ENCODE results near the gene BCL7A.
"Not testable (repeated sequence)": the region's sequence is repeated elsewhere in the genome, so short reads cannot be mapped to it uniquely, and the experiment has no call there.

BCL7A gene

GRCh38 chr12:122052285-122052684 is 30.6 kb downstream of the BCL7A start:
- no peak overlapping the region for H3K4me3 ChIP-seq (ENCODE audit: control insufficient read depth, low read depth, low read length)
- peak; percentile 12 for DNase-seq (ENCODE audit: low read depth)
- no peak for TF ChIP-seq CTCF (conservative IDR thresholded peaks at IDR 0.05; ENCODE audit: control insufficient read depth, insufficient read depth, low read depth, low read length)

DNA sequence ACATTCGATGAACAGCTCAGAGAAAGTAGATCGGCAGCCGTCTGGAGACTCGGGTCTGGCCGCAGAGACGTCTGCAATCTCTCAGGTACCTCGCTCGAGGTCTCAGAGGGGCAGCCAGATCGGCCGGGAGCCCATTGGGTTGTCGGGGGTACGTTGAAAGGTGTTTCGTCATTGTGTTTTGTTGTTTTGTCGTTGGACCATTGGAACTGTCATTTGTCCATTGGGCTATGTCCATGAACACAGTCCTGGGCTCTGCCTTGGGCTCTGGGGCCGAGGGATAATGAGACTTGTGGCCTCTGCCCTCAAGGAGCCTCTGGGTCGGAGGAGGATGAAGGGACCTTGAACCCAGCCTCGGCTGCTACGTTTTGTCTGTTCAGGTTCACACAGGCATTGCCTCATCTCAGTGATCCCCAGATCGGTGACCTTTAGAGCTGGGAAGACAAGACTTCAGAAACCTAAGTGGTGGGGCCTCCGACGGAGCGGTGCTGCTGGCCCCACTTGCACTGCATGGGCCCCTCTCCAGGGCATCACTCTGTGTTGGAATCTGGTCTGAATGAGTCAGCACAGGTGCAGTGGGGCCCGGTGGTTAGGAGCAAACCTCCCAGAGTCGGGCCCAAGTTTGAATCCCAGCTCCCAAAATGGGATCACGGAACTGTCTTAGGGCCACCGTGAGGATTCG is 33.3 kb downstream of the BCL7A start:
- TF ChIP-seq CTCF (conservative IDR thresholded peaks at IDR 0.05; ENCODE audit: control insufficient read depth, insufficient read depth, low read depth, low read length), result no peak
- H3K4me3 ChIP-seq (ENCODE audit: control insufficient read depth, low read depth, low read length), result no peak overlapping the region
- DNase-seq (ENCODE audit: low read depth), result no peak

- H3K4me3 ChIP-seq (ENCODE audit: control insufficient read depth, low read depth, low read length); DNase-seq (ENCODE audit: low read depth): not testable (repeated sequence)
These were observed 34.7 kb downstream of the BCL7A start for GRCh38 chr12:122056406-122056805.

DNA sequence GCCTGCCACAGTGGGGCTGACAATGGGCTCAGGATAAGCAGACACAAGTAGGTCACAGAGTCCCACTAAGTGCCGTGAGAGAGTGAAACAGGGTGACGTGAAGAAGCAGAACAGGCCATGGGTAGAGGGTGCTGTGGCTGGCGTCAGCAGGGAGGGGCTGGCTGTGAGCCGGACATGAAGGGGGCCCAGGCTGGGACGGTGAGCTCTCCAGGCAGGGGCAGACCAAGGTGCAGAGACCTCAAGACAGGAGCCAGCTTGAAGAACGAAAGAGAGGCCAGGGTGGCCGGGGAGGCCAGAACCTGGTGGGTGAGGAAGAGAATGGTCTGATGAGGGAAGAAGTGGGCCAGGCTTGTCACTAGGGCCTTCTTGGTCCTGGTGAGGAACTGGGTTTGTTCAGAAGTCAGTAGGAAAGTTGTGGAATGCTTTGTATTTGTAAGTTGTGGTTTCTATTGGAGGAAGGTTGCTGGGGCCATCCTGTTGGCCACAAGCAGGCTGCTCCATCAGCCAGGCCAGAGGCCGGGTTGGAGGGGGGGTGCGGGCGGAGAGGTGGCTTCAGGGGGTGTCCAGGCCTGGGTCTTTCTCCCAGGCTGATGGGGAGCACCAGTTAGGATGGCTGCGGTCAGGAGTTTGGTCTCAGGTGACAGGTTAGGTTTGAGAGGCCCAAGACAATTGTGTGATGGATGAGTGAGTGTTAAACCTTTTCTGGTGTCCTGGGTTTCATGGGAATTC is 35.5 kb downstream of the BCL7A start:
- no peak for DNase-seq (ENCODE audit: low read depth)
- H3K4me3 ChIP-seq (ENCODE audit: control insufficient read depth, low read depth, low read length), result no peak overlapping the region
- TF ChIP-seq CTCF (conservative IDR thresholded peaks at IDR 0.05; ENCODE audit: control insufficient read depth, insufficient read depth, low read depth, low read length), result no peak

DNA sequence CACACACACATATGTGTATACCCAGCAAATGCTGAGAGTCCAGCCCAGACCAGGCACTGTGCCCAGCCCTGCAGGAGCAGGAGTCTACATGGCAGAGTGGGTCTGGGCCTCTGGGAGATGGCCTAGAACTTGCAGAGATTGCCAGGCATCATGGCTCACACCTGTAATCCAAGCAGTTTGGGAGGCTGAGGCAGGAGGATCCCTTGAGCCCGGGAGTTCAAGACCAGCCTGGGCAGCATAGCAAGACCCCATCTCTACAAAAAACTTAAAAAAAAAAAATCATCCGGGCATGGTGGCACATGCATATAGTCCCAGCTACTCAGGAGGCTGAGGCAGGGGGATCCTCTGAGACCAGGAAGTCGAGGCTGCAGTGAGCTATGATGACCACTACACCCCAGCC is 36.1 kb downstream of the BCL7A start:
- H3K4me3 ChIP-seq (ENCODE audit: control insufficient read depth, low read depth, low read length), result no peak overlapping the region
- DNase-seq (ENCODE audit: low read depth), result no peak
- no peak for TF ChIP-seq CTCF (conservative IDR thresholded peaks at IDR 0.05; ENCODE audit: control insufficient read depth, insufficient read depth, low read depth, low read length)

- no peak for TF ChIP-seq CTCF (conservative IDR thresholded peaks at IDR 0.05; ENCODE audit: control insufficient read depth, insufficient read depth, low read depth, low read length)
- no peak for DNase-seq (ENCODE audit: low read depth)
- H3K4me3 ChIP-seq (ENCODE audit: control insufficient read depth, low read depth, low read length), result no peak overlapping the region
These were observed 37.0 kb downstream of the BCL7A start for GRCh38 chr12:122058549-122059149.

Measured in fibroblast of mammary gland (primary cell).